CD4-positive, alpha-beta memory T cell (primary cell): Measurements from ENCODE around the gene L3MBTL4. TPM values are rescaled to one million over a fixed set of nuclear protein-coding genes. Genes with fewer than 3 reads are reported as not detected.
"Not testable (repeated sequence)": the region's sequence is repeated elsewhere in the genome, so short reads cannot be mapped to it uniquely, and the experiment has no call there.

Source experiments
- CTCF ChIA-PET: fragments of 350-600 bp; sonication (Branson Sonifier 250); formaldehyde crosslinking; loops from one replicate; lab custom pipeline; 2021; ENCODE audit warnings: inconsistent platforms; ENCODE audit not compliant: partially characterized antibody; lab: Charles Lee
- POLR2A ChIA-PET: fragments of 350-600 bp; sonication (Branson Sonifier 250); formaldehyde crosslinking; loops from one replicate; lab custom pipeline; 2021; ENCODE audit not compliant: partially characterized antibody; lab: Charles Lee
- DNase-seq, 5 donors: peaks; one replicate each; pipeline versions ENCODE4 v3.0.0 to v3.0.0-alpha.2; 2020 to 2022; ENCODE audit warnings: mixed read lengths in 1 of 5
- H3K27ac ChIP-seq: one replicate; pipeline ENCODE4 v1.7.0; 2013; ENCODE audit warnings: low read depth, low read length
- H3K27me3 ChIP-seq: 2 replicates; pipeline ENCODE4 v1.7.0; 2013; ENCODE audit warnings: mild to moderate bottlenecking, low read length, moderate library complexity; ENCODE audit not compliant: insufficient read depth
- H3K36me3 ChIP-seq: 2 replicates; pipeline ENCODE4 v1.7.0; 2013; ENCODE audit warnings: mild to moderate bottlenecking, low read length, moderate library complexity; ENCODE audit not compliant: insufficient read depth
- H3K4me1 ChIP-seq: 2 replicates; pipeline ENCODE4 v1.7.0; 2013; ENCODE audit warnings: mild to moderate bottlenecking, low read length, moderate library complexity; ENCODE audit not compliant: insufficient read depth
- H3K4me3 ChIP-seq, 2 donors: one replicate each; pipeline ENCODE4 v1.7.0; 2013; ENCODE audit warnings: low read length in 2 of 2, mild to moderate bottlenecking in 1 of 2
- H3K9me3 ChIP-seq, 2 donors: one replicate each; pipeline ENCODE4 v1.7.0; 2013; ENCODE audit warnings: low read length in 2 of 2, control low read depth in 1 of 2; ENCODE audit not compliant: control insufficient read depth in 1 of 2
- H3K27ac Mint-ChIP-seq, 7 donors: one replicate each; pipeline ENCODE4 v1.8.0; 2020 to 2021; ENCODE audit warnings: mixed read lengths in 7 of 7, mild to moderate bottlenecking in 6 of 7, inconsistent platforms in 3 of 7, moderate library complexity in 3 of 7
- H3K27me3 Mint-ChIP-seq, 2 donors: one replicate each; pipeline ENCODE4 v1.8.0; 2020 to 2021; ENCODE audit warnings: mixed read lengths in 2 of 2
- H3K36me3 Mint-ChIP-seq, 2 donors: one replicate each; pipeline ENCODE4 v1.8.0; 2020 to 2021; ENCODE audit warnings: mixed read lengths in 2 of 2, inconsistent platforms in 1 of 2, mild to moderate bottlenecking in 1 of 2
- H3K4me1 Mint-ChIP-seq, 4 donors: one replicate each; pipeline ENCODE4 v1.8.0; 2020 to 2021; ENCODE audit warnings: mixed read lengths in 4 of 4, mild to moderate bottlenecking in 1 of 4
- H3K4me3 Mint-ChIP-seq, 8 donors: one replicate each; pipeline ENCODE4 v1.8.0; 2020 to 2021; ENCODE audit warnings: mixed read lengths in 8 of 8, mild to moderate bottlenecking in 7 of 8, moderate library complexity in 6 of 8, inconsistent platforms in 3 of 8
- H3K9me3 Mint-ChIP-seq, 8 donors: one replicate each; pipeline ENCODE4 v1.8.0; 2020 to 2021; ENCODE audit warnings: mixed read lengths in 8 of 8, mild to moderate bottlenecking in 5 of 8, inconsistent platforms in 3 of 8, moderate library complexity in 1 of 8
- intact Hi-C: fragments of 100-400 bp; cut with micrococcal nuclease; formaldehyde crosslinking; loops from one replicate; pipeline ENCODE4 v1.15.1; 2023
- polyA plus RNA-seq, 2 donors: library from polyadenylated mRNA; unstranded; fragments of 300-500 nt; fragmentation: Illumina TruSeq; gene quantifications; one replicate each; pipeline ENCODE4 v1.2.3, GENCODE V29; 2021
- total RNA-seq, 2 experiments: library from RNA; stranded (reverse); gene quantifications; one replicate each; pipeline ENCODE4 v1.2.3, GENCODE V29; 2021

Gene L3MBTL4
- total and polyA plus RNA-seq, 4 experiments from 2014 or later, result 0.49 to 0.53 TPM; not detected in 2

DNA sequence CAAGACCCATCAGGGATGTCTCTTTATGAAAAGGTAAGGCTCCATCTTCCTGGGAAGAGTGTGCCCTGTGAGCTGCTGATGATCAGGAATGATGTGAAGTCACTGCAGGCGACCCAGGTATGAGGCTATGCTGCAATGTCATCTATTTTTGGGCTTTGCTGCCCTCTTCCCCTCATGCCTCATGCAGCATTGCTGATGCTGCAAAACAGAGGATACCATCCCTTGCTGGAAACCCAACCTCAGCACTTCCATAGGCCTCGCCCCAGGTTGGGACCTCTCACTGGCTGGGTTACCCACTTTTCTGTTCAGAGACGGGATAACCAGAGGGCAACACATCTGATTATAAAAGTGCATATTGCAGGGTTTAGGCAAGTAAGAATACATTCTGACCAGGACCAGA is 255.8 kb downstream of the L3MBTL4 start:
- Mint-ChIP-seq H3K27me3 (no peaks in the 10 kb centered on the region), H3K4me1 (no peaks in the 10 kb centered on the region), H3K4me3 (no peak overlapping the region), H3K9me3 (peaks cover 0 to 12% (median 7%) of the 10 kb centered on the region in 8 donors), H3K36me3 (no peaks in the 10 kb centered on the region), H3K27ac (no peak overlapping the region)
- DNase-seq, result no peak
- H3K4me3 ChIP-seq, result no peak overlapping the region
- no peaks in the 10 kb centered on the region for H3K36me3 ChIP-seq
- CTCF ChIA-PET, result no interaction called here
- no peaks in the 10 kb centered on the region for H3K27me3 ChIP-seq
- intact Hi-C loops, result no loop called here
- no peak overlapping the region for H3K27ac ChIP-seq
- POLR2A ChIA-PET, result no interaction called here
- H3K9me3 ChIP-seq, result no peaks in the 10 kb centered on the region
- no peaks in the 10 kb centered on the region for H3K4me1 ChIP-seq

DNA sequence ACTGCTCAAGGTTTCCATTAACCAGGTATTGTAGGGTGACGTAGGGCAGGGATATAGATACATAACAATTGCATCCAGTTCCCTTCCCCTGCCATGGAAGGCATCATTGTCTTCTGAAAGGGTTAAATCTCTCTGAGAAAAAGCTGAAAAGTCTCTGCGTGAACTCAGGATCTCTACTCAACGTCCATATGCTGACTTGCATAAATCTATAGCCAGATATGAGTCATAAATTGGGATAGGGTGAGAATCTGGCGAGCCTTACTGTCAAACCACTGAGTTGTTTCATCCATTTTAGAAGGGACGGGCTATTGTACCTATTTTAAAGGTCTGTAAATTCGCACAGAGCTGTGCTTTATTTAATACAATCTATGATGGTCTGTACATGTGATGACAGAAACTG is 258.3 kb downstream of the L3MBTL4 start:
- Histone ChIP-seq H3K4me1 (no peaks in the 10 kb centered on the region), H3K27ac (no peak overlapping the region), H3K27me3 (no peaks in the 10 kb centered on the region), H3K36me3 (no peaks in the 10 kb centered on the region), H3K9me3 (no peaks in the 10 kb centered on the region), H3K4me3 (no peak overlapping the region)
- no peaks in the 10 kb centered on the region for H3K36me3 Mint-ChIP-seq
- intact Hi-C loops, result no loop called here
- POLR2A ChIA-PET, result no interaction called here
- no peak overlapping the region for H3K27ac Mint-ChIP-seq
- CTCF ChIA-PET, result no interaction called here
- DNase-seq, result no peak
- no peak overlapping the region for H3K4me3 Mint-ChIP-seq
- H3K9me3 Mint-ChIP-seq, result peaks cover 0 to 9% (median 1%) of the 10 kb centered on the region in 8 donors
- no peaks in the 10 kb centered on the region for H3K4me1 Mint-ChIP-seq
- no peaks in the 10 kb centered on the region for H3K27me3 Mint-ChIP-seq

DNA sequence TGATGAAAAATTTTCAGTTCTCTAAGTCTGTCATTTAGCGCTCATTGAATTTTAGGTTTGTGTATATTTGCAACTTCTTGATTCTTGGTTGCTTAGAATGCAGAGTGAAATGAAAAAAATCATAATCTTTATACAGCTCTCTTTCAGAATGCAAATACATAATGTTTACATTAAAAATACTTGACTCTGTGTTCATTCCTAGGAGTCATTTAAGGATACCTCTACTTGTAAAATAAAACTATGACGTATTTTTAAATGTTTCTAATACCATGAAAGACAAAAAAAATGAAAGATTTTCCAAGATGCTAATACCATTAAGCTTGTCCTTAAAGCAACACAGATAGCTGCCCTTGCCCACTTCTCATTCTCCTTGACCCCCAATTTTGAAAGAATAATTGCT is 259.0 kb downstream of the L3MBTL4 start:
- Histone ChIP-seq H3K9me3 (no peaks in the 10 kb centered on the region), H3K27me3 (no peaks in the 10 kb centered on the region), H3K36me3 (no peaks in the 10 kb centered on the region), H3K4me1 (no peaks in the 10 kb centered on the region), H3K27ac (no peak overlapping the region), H3K4me3 (no peak overlapping the region)
- Mint-ChIP-seq H3K27ac (no peak overlapping the region), H3K36me3 (no peaks in the 10 kb centered on the region), H3K27me3 (no peaks in the 10 kb centered on the region), H3K4me1 (no peaks in the 10 kb centered on the region), H3K4me3 (no peak overlapping the region), H3K9me3 (peaks cover 0 to 9% (median 1%) of the 10 kb centered on the region in 8 donors)
- CTCF ChIA-PET, result no interaction called here
- POLR2A ChIA-PET, result no interaction called here
- intact Hi-C loops, result no loop called here
- no peak for DNase-seq

DNA sequence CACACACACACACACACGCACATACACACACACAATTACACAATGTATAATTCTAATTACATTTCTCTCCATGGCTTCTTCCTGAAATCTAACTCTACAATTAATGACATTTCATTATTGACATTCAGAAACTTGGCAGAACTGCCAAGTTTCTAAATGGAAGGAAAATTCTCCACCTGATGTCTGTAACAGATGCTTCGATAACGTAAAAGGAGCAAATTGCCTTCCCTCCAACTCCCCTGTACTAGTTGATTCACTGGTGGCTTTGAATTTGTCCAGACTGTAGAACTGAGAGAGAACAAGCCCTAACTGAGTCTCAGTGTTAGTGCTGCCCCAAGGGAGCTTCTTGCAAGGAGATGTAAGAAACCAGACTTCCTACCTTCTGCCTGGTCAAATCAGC is 264.3 kb downstream of the L3MBTL4 start:
- no peaks in the 10 kb centered on the region for H3K27me3 Mint-ChIP-seq
- no peaks in the 10 kb centered on the region for H3K36me3 Mint-ChIP-seq
- no peaks in the 10 kb centered on the region for H3K9me3 ChIP-seq
- H3K27ac Mint-ChIP-seq, result no peak overlapping the region
- POLR2A ChIA-PET, result no interaction called here
- H3K4me1 ChIP-seq, result no peaks in the 10 kb centered on the region
- DNase-seq, result no peak
- H3K4me3 ChIP-seq, result no peak overlapping the region
- no peak overlapping the region for H3K27ac ChIP-seq
- intact Hi-C loops, result no loop called here
- H3K36me3 ChIP-seq, result no peaks in the 10 kb centered on the region
- peaks cover 0 to 14% (median 4%) of the 10 kb centered on the region in 8 donors for H3K9me3 Mint-ChIP-seq
- no peak overlapping the region for H3K4me3 Mint-ChIP-seq
- CTCF ChIA-PET, result no interaction called here
- no peaks in the 10 kb centered on the region for H3K4me1 Mint-ChIP-seq
- H3K27me3 ChIP-seq, result no peaks in the 10 kb centered on the region

DNA sequence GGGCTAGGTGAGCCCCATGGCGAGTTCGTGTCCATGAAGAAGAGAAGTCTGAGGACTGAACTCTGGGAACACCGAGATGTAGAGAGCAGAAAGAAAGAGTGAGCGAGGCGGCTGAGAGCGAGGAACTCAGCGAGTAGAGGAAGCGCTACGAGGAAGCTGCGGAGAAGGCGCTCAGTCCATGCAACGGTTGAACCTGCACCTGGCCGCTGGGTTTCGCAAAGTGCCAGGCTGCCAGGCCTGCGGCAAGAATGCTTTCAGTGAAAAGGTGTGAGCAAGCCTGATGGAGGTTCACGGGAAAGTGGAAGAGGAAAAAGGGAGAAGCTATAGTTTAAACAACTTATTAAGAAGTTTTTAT is 268.4 kb downstream of the L3MBTL4 start:
- Mint-ChIP-seq H3K4me1 (no peaks in the 10 kb centered on the region), H3K27ac (no peak overlapping the region), H3K27me3 (no peaks in the 10 kb centered on the region), H3K36me3 (no peaks in the 10 kb centered on the region), H3K9me3 (peaks cover 0 to 14% (median 3%) of the 10 kb centered on the region in 8 donors), H3K4me3 (no peak overlapping the region)
- no peaks in the 10 kb centered on the region for H3K36me3 ChIP-seq
- no peak overlapping the region for H3K27ac ChIP-seq
- no peaks in the 10 kb centered on the region for H3K27me3 ChIP-seq
- H3K4me3 ChIP-seq, result no peak overlapping the region
- no peaks in the 10 kb centered on the region for H3K9me3 ChIP-seq
- no peaks in the 10 kb centered on the region for H3K4me1 ChIP-seq
- POLR2A ChIA-PET, result no interaction called here
- DNase-seq, result no peak
- CTCF ChIA-PET, result no interaction called here
- intact Hi-C loops, result no loop called here

DNA sequence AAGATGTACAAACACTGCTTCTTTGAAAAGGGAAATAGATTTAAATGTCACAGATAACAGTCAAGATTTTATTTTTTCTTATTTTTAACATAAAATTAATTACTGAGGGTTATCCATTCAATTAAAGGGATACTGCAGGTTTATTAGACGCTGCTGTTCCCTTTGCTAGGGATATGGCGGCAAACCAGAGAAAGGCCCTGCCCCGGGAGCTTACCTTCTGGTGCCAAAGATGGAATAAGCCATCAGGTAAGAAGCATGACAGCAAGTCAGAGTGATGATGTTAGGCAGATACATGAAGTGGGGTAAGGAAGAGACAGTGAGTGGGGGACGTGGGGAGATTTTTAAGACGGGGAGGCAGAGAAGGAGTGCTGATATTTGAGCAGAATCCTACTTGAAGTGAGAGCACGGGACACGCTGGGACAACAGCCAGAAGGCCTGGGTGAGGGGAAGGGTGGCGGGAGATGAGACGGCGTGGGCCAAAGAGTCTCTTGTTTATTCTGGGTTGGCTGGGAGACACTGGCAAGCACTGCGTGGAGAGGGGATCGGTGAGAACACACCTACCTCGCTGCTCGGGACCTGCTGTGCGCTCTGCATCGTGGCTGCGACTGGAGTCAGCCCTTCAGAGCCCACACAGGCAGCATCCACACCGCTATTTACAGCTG is 268.9 kb downstream of the L3MBTL4 start:
- H3K27ac ChIP-seq, result no peak overlapping the region
- H3K27me3 ChIP-seq, result no peaks in the 10 kb centered on the region
- no peaks in the 10 kb centered on the region for H3K4me1 ChIP-seq
- no peaks in the 10 kb centered on the region for H3K27me3 Mint-ChIP-seq
- no peak for DNase-seq
- no peaks in the 10 kb centered on the region for H3K4me1 Mint-ChIP-seq
- H3K36me3 ChIP-seq, result no peaks in the 10 kb centered on the region
- peaks cover 0 to 14% (median 3%) of the 10 kb centered on the region in 8 donors for H3K9me3 Mint-ChIP-seq
- POLR2A ChIA-PET, result no interaction called here
- no peak overlapping the region for H3K4me3 ChIP-seq
- intact Hi-C loops, result no loop called here
- CTCF ChIA-PET, result no interaction called here
- H3K4me3 Mint-ChIP-seq, result no peak overlapping the region
- no peak overlapping the region for H3K27ac Mint-ChIP-seq
- H3K9me3 ChIP-seq, result no peaks in the 10 kb centered on the region
- H3K36me3 Mint-ChIP-seq, result no peaks in the 10 kb centered on the region

DNA sequence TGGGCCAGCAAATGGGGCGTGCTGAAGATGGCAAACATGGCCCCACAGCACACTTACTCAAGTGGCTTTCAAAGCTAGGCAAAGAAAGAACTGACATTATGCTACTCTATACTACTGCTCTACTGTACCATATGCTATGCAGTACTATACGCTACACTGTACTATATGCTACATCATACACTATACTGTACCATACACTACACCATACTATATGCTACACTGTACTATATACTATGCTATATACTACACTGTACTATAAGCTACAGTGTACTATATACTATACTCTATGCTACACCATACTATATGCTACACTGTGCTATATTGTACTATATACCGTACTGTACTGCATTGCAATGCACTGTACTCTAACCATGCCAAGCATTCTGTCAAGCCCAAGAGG is 275.7 kb downstream of the L3MBTL4 start:
- Mint-ChIP-seq H3K4me1 (peaks cover 0 to 2% (median 0%) of the 10 kb centered on the region in 4 donors), H3K27ac (no peak overlapping the region), H3K36me3 (no peaks in the 10 kb centered on the region), H3K4me3 (no peak overlapping the region), H3K9me3 (peaks cover 0 to 8% (median 1%) of the 10 kb centered on the region in 8 donors), H3K27me3 (no peaks in the 10 kb centered on the region)
- H3K27ac ChIP-seq, result no peak overlapping the region
- no peaks in the 10 kb centered on the region for H3K9me3 ChIP-seq
- no peaks in the 10 kb centered on the region for H3K4me1 ChIP-seq
- intact Hi-C loops, result no loop called here
- H3K4me3 ChIP-seq, result no peak overlapping the region
- no peaks in the 10 kb centered on the region for H3K27me3 ChIP-seq
- no peak for DNase-seq
- H3K36me3 ChIP-seq, result no peaks in the 10 kb centered on the region
- POLR2A ChIA-PET, result no interaction called here
- CTCF ChIA-PET, result no interaction called here

DNA sequence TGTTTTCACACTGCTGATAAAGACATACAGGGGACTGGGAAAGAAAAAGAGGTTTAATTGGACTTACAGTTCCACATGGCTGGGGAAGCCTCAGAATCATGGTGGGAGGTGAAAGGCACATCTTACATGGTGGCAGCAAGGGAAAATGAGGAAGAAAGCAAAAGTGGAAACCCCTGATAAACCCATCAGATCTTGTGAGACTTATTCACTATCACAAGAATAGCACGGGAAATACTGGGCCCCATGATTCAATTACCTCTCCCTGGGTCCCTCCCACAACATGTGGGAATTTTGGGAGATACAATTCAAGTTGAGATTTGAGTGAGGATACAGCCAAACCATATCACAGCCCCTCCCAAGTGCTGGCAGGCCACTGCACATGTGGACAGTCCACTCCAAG is 278.8 kb downstream of the L3MBTL4 start:
- H3K4me3 ChIP-seq, H3K4me1 ChIP-seq, H3K4me1 Mint-ChIP-seq, DNase-seq, H3K9me3 Mint-ChIP-seq, H3K36me3 ChIP-seq, H3K27me3 Mint-ChIP-seq, H3K27ac ChIP-seq, CTCF ChIA-PET, H3K4me3 Mint-ChIP-seq, POLR2A ChIA-PET, H3K9me3 ChIP-seq, H3K27me3 ChIP-seq, intact Hi-C loops, H3K36me3 Mint-ChIP-seq, H3K27ac Mint-ChIP-seq: not testable (repeated sequence)
